Dendritic cell treated with granulocyte-macrophage colony-stimulating factor and Interleukin-4, amounts not matched to agents 40 ng/mL and 50 ng/mL, for 4 days (primary cell): ENCODE results near the gene MCUR1.
"Not testable (repeated sequence)": the region's sequence is repeated elsewhere in the genome, so short reads cannot be mapped to it uniquely, and the experiment has no call there.

Experiments used
- H3K27ac Mint-ChIP-seq: one replicate; pipeline ENCODE4 v1.8.0; 2022; ENCODE audit warnings: mild to moderate bottlenecking, mixed read lengths
- H3K27me3 Mint-ChIP-seq: one replicate; pipeline ENCODE4 v1.8.0; 2022; ENCODE audit warnings: mild to moderate bottlenecking, mixed read lengths
- H3K36me3 Mint-ChIP-seq: one replicate; pipeline ENCODE4 v1.8.0; 2022; ENCODE audit warnings: low read depth, mixed read lengths
- H3K4me1 Mint-ChIP-seq: one replicate; pipeline ENCODE4 v1.8.0; 2022; ENCODE audit warnings: low read depth, mixed read lengths
- H3K4me3 Mint-ChIP-seq: one replicate; pipeline ENCODE4 v1.8.0; 2022; ENCODE audit warnings: mild to moderate bottlenecking, moderate library complexity, mixed read lengths
- H3K9me3 Mint-ChIP-seq: one replicate; pipeline ENCODE4 v1.8.0; 2022; ENCODE audit warnings: mixed read lengths
- intact Hi-C: fragments of 100-400 bp; cut with micrococcal nuclease; formaldehyde crosslinking; loops from one replicate; pipeline ENCODE4 v1.15.0; 2022

The MCUR1 gene, protein sequence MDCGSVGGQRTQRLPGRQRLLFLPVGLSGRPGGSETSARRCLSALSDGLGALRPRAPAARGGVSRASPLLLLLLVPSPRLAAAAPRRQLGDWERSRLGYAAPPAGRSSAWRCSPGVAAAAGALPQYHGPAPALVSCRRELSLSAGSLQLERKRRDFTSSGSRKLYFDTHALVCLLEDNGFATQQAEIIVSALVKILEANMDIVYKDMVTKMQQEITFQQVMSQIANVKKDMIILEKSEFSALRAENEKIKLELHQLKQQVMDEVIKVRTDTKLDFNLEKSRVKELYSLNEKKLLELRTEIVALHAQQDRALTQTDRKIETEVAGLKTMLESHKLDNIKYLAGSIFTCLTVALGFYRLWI

DNA sequence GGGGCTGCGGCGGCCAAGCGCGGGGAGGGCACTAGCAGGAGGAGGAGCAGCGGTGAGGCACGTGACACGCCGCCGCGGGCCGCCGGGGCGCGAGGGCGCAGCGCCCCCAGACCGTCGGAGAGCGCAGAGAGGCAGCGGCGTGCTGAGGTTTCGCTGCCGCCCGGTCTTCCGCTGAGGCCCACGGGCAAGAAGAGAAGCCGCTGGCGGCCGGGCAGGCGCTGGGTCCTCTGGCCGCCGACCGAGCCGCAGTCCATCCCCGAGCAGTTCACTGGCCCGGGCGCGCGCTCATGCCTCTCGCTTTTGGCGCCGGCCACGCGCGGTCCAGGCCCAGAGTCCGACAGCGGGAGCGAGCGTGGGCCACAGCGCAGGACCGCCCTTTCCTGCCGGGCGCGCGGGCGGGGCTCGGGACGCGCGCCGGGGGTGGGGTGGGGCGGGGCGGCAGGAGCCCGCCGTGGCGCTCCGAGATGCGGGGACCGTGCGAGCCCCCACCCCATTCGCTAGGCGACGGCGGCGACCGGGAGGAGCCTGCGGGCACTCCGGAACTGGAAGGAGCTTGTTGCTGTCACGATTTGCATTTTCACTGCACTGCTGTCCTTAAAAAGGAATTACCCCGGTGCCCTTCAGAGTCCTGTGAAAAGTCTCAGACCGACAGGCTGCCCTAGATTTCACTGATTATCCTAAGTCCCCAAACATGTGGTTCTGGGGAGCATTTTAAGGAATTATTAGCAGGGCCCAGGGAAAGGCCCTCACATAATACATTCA lies at the start of gene MCUR1:
Gene MCUR1 (minus strand): TSS at position 382 of the 762 bp plus-strand sequence. CDS start 128 bp downstream, at position 254.
- intact Hi-C loops = loop anchor here (1.0 to 5.0 kb wide), 4 partner anchors 16 to 102 kb away; no protein-coding TSS in a partner anchor
- H3K4me1 Mint-ChIP-seq = peaks cover 29% of the 10 kb centered on the region
- H3K27me3 Mint-ChIP-seq = no peaks in the 10 kb centered on the region
- peak within 1 kb of the TSS; percentile 90 for H3K27ac Mint-ChIP-seq
- no peaks in the 10 kb centered on the region for H3K9me3 Mint-ChIP-seq
- peaks cover 39% of the 10 kb centered on the region for H3K36me3 Mint-ChIP-seq
- H3K4me3 Mint-ChIP-seq = peak within 1 kb of the TSS; percentile 88

DNA sequence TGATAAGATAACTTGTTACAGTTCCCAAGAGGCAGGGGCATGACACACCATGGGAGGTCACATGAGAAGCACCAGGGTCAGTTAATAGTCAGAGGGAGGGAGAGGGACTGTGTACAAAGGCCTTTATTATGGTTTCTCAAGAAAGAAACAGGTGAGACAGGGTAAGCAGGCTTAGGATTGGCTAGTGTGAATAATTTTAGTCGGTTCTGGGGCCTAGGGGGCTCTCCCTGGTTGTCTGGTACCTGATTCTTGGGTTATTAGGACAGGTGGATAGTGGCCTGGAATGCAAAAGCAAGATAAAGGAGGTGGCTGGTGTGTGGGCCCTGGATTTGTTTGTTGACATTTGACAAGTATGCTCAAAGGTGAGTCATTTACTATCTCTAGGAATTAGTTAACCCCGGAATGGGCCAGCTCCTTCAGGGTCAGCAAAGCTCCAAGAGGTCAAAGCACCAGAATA lies 49.4 kb upstream of the MCUR1 start:
- intact Hi-C loops = no loop called here
- H3K36me3 Mint-ChIP-seq = no peaks in the 10 kb centered on the region
- no peak overlapping the region for H3K27ac Mint-ChIP-seq

DNA sequence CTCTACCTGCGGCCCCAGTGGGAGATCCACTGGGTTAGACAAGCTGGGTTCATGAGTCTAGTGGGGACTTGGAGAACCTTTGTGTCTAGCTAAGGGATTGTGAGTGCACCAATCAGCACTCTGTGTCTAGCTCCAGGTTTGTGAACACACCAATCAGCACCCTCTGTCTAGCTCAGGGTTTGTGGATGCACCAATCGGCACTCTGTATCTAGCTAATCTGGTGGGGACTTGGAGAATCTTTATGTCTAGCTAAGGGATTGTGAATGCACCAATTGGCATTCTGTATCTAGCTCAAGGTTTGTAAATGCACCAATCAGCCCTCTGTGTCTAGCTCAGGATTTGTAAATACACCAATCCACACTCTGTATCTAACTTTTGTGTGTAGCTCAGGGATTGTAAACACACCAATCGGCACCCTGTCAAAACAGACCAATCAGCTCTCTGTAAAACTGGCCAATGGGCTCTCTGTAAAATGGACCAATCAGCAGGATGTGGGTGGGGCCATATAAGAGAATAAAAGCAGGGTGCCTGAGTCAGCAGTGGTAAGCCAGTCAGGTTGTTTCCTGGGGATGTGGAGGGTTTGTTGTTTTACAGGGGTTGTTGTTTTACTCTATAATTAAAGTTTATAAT lies 46.3 kb upstream of the MCUR1 start:
- H3K36me3 Mint-ChIP-seq, intact Hi-C loops, H3K9me3 Mint-ChIP-seq: not testable (repeated sequence)
- peak overlapping the region; percentile 55 for H3K4me3 Mint-ChIP-seq
- H3K4me1 Mint-ChIP-seq = peaks cover 23% of the 10 kb centered on the region
- H3K27me3 Mint-ChIP-seq = peaks cover 28% of the 10 kb centered on the region
- peak overlapping the region; percentile 79 for H3K27ac Mint-ChIP-seq

More for the DNA sequence above, 49.4 kb upstream of the MCUR1 start:
- peaks cover 38% of the 10 kb centered on the region for H3K4me1 Mint-ChIP-seq
- H3K4me3 Mint-ChIP-seq = no peak overlapping the region
- peaks cover 28% of the 10 kb centered on the region for H3K27me3 Mint-ChIP-seq
- H3K9me3 Mint-ChIP-seq = peaks cover 7% of the 10 kb centered on the region

DNA sequence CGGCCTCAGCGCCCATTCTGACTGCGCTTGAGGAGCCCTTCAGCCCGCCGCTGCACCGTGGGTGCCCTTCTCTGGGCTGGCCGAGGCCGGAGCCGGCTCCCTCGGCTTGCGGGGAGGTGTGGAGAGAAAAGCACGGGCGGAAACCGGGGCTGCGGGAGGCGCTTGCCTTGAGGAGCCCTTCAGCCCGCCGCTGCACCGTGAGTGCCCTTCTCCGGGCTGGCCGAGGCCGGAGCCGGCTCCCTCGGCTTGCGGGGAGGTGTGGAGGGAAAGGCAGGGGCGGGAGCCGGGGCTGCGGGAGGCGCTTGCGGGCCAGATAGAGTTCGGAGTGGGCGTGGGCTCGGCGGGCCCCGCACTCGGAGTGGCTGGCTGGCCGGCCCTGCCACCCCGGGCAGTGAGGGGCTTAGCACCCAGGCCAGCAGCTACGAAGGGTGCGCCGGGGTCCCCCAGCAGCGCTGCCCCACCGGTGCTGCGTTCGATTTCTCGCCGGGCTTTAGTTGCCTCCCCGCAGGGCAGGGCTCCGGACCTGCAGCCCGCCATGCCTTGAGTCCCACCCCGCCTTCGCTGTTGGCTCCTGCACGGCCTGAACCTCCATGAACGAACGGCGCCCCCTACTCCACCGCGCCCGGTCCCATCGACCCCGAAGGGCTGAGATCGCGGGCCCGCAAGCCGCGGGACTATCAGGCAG lies 45.7 kb upstream of the MCUR1 start:
- H3K4me1 Mint-ChIP-seq = peaks cover 19% of the 10 kb centered on the region
- peak overlapping the region; percentile 79 for H3K27ac Mint-ChIP-seq
- H3K9me3 Mint-ChIP-seq = peaks cover 7% of the 10 kb centered on the region
- no peaks in the 10 kb centered on the region for H3K36me3 Mint-ChIP-seq
- intact Hi-C loops = no loop called here
- H3K27me3 Mint-ChIP-seq = peaks cover 30% of the 10 kb centered on the region
- H3K4me3 Mint-ChIP-seq = peak overlapping the region; percentile 63

DNA sequence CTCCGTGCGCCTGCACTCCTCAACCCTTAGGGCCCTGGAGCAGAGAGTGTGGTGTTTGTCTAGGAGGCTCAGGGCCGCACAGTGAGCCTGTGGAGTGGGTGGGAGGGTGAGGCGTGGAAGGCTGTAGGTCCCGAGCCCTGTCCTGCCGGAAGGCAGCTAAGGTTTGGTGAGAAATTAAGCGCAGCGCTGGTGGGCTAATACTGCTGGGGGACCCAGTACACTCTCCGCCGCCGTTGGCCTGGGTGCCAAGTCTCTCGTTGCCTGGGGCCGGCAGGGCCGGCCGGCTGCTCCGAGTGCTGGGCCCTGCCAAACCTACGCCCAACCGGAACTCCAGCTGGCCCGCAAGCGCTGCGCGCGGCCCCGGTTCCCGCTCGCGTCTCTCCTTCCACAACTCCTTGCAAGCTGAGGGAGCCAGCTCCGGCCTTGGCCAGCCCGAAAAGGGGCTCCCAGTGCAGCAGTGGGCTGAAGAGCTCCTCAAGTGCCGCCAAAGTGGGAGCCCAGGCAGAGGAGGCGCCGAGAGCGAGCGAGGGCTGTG lies 40.4 kb upstream of the MCUR1 start:
- intact Hi-C loops = no loop called here
- H3K27ac Mint-ChIP-seq = no peak overlapping the region
- peaks cover 8% of the 10 kb centered on the region for H3K36me3 Mint-ChIP-seq
- H3K9me3 Mint-ChIP-seq = peaks cover 12% of the 10 kb centered on the region
- H3K4me3 Mint-ChIP-seq = no peak overlapping the region
- peaks cover 14% of the 10 kb centered on the region for H3K4me1 Mint-ChIP-seq
- peaks cover 18% of the 10 kb centered on the region for H3K27me3 Mint-ChIP-seq

DNA sequence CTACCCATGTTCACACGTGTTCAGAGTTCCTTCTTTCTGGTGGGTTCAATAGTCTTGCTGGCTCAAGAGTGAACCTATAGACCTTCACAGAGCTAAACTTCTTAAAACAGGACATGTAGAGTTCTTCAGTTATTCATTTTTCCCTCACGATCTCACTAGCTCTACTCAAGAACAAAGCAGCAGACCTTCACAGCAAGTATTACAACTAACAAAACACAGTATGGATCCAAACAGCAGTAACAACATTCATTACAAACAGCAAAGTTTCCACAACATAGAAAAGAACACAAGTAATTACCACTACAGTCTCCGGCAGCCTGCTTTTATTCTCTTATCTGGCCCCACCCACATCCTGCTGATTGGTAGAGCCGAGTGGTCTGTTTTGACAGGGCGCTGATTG lies 39.5 kb upstream of the MCUR1 start:
- no peak overlapping the region for H3K4me3 Mint-ChIP-seq
- intact Hi-C loops = no loop called here
- H3K36me3 Mint-ChIP-seq = peaks cover 8% of the 10 kb centered on the region
- H3K27me3 Mint-ChIP-seq = peaks cover 11% of the 10 kb centered on the region
- H3K9me3 Mint-ChIP-seq = peaks cover 12% of the 10 kb centered on the region
- H3K27ac Mint-ChIP-seq = no peak overlapping the region
- peaks cover 19% of the 10 kb centered on the region for H3K4me1 Mint-ChIP-seq

DNA sequence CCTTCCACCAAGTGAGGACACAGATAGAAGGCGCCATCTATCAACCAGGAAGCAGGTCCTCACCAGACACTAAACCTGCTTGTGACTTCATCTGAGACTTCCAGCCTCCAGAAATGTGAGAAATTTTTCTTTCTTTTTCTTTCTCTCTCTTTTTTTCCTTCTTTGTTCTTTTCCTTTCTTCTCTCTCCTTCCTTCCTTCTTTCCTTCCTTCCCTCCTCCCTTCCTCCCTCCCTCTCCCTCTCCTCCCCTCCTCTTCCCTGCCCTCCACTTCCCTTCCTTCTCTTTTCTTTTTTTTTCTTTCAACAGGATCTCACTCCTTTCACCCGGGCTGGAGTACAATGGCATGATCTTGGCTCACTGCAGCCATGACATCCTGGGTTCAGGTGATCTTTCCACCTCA lies 37.4 kb upstream of the MCUR1 start:
- Mint-ChIP-seq H3K36me3 (peaks cover 8% of the 10 kb centered on the region), H3K27me3 (peaks cover 12% of the 10 kb centered on the region), H3K27ac (peak overlapping the region; percentile 91), H3K4me3 (no peak overlapping the region), H3K4me1 (peaks cover 39% of the 10 kb centered on the region), H3K9me3 (peaks cover 12% of the 10 kb centered on the region)
- intact Hi-C loops = no loop called here

DNA sequence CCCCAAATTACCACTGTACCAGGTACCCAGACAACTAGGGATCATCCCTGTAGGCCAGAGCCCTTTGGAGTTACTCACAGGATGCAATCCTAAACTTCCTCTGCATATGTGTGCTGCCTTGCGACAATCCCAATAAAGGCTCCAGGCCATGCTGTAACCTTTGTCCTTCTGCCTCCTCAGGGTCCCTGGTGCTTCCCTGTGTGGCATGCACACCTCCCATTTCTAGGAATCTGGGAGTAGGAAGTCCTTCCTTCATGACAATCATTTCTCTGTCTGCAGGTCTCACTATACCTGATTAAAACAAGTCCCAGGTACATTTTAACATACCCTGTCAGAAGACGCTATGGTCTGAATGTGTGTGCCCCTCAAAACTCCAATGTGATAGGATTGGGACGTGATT lies 37.0 kb upstream of the MCUR1 start:
- Mint-ChIP-seq H3K4me1 (peaks cover 42% of the 10 kb centered on the region), H3K4me3 (no peak overlapping the region), H3K27me3 (peaks cover 13% of the 10 kb centered on the region), H3K9me3 (peaks cover 12% of the 10 kb centered on the region), H3K36me3 (peaks cover 8% of the 10 kb centered on the region), H3K27ac (peak overlapping the region; percentile 91)
- intact Hi-C loops = no loop called here

DNA sequence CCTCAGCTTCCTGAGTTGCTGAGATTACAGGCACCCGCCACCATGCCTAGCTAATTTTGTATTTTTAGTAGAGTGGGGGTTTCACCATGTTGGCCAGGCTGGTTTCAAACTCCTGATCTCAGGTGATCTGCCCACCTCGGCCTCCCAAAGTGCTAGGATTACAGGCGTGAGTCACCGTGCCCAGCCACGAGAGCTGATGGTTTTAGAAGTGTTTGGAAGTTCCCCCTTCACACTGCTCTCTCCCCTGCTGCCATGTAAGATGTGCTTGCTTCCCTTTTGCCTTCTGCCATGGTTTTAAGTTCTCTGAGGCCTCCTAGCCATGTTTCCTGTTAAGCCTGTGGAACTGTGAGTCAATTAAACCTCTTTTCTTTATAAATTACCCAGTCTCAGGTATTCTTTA lies 36.3 kb upstream of the MCUR1 start:
- Mint-ChIP-seq H3K27me3 (peaks cover 13% of the 10 kb centered on the region), H3K4me1 (peaks cover 42% of the 10 kb centered on the region), H3K9me3 (peaks cover 12% of the 10 kb centered on the region), H3K27ac (peak overlapping the region; percentile 91)
- H3K4me3 Mint-ChIP-seq, intact Hi-C loops, H3K36me3 Mint-ChIP-seq: not testable (repeated sequence)

DNA sequence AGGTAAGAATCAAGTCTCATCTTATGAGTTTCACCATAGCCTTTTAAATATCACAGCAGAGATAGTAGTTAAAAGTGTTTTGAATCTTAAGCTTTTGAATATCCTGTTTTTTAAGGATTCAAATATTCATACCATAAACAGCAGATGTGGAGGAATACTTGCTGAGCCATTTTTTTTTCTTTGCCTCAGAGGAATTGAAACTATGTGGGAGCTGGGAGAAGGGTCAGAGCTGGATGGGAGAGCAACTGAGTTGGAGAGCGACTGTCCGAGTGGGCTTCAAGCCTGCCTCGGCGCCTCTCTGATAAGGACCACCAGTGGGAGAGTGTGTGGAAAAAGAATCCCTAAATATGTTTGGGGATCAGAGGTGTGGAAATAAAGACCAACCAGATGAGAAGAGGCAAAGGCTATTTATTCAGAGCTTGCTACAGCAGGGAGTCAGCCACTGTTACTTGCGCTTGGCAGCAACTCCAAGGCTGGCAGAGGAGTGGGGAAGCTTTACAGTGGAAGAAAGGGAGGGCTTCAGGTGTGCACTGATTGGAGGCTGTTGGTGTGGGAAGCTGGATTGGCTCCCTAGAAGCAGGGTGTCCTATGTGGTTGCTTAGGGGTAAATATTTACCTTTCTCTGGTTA lies 34.3 kb upstream of the MCUR1 start:
- H3K4me3 Mint-ChIP-seq = peak overlapping the region; percentile 71
- H3K4me1 Mint-ChIP-seq = peaks cover 46% of the 10 kb centered on the region
- peak overlapping the region; percentile 91 for H3K27ac Mint-ChIP-seq
- intact Hi-C loops = no loop called here
- H3K27me3 Mint-ChIP-seq = peaks cover 10% of the 10 kb centered on the region
- H3K36me3 Mint-ChIP-seq = peaks cover 8% of the 10 kb centered on the region
- peaks cover 12% of the 10 kb centered on the region for H3K9me3 Mint-ChIP-seq

DNA sequence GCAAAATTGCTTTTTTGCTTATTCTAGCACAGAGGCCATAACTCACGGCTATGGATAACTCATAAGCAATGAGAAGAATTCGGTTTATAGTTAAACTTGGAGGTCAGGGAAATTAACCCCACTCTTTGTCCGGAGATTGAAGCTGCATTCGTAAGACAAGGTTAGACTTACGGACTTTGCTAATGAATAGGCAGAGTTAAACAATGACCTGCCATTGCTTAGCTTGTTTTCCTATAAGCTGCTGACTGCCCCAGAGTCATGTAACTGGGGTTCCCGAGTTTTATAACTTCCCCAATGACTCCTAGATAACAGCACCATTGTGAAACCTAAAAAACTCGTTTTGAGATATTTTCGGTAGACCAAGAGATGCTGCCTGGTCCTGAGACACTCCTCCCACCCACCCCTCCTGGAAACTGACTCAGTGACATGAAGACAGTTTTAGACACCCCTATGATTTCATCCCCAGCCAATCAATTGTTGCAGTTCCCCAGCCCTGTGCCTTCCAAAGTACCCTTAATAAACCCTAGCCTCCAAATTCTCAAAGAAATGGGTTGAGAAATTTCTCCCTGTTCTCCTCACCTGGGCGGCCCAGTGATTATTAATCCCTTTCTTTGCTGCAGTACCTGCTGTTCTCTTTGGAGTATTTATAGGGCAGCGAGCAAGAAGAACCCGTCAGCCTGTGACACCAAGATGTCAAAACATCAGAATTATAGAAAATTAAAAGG lies 33.1 kb upstream of the MCUR1 start:
- Mint-ChIP-seq H3K27me3 (peaks cover 3% of the 10 kb centered on the region), H3K9me3 (peaks cover 12% of the 10 kb centered on the region), H3K27ac (peak overlapping the region; percentile 91), H3K36me3 (peaks cover 8% of the 10 kb centered on the region), H3K4me3 (no peak overlapping the region), H3K4me1 (peaks cover 48% of the 10 kb centered on the region)
- intact Hi-C loops = no loop called here

DNA sequence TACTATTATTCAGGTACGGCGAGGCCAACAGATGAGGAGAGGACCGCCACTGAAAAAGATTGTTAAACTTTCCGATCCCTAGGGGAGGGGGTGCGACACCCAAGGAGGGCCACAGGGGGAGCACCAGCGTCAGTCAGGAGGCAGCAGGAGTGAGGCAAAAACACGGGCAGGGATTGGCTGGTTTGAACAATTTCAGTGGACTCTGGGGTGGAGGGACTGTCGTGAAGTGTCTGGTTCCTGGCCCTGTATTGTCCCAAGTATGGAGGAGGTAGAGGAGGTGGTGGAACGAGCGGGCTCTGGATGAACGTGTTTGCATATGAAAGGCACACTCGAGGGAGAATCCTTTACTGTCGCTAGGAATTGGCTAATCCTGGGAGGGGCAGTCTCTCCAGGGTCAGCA lies 32.5 kb upstream of the MCUR1 start:
- intact Hi-C loops = no loop called here
- Mint-ChIP-seq H3K4me3 (no peak overlapping the region), H3K36me3 (peaks cover 8% of the 10 kb centered on the region), H3K27me3 (peaks cover 3% of the 10 kb centered on the region), H3K4me1 (peaks cover 55% of the 10 kb centered on the region), H3K9me3 (peaks cover 12% of the 10 kb centered on the region), H3K27ac (peak overlapping the region; percentile 91)
